Panc1 (cell line): Measurements from ENCODE around the gene RAB6B. TPM values are rescaled to one million over a fixed set of nuclear protein-coding genes. Genes with fewer than 3 reads are reported as not detected.

Experiments
- ATAC-seq: fragments of 200-7000 bp; cut with Tn5 transposase; 2 replicates; pipeline ENCODE4 v1.9.1; 2020; ENCODE audit warnings: mild to moderate bottlenecking, moderate library complexity
- BruUV-seq: library from RNA; stranded (reverse); fragments of 400-500 nt; replicated peaks from 2 replicates; lab custom pipeline; 2021; lab: Mats Ljungman, UMichigan
- CTCF ChIA-PET: fragments of 300-600 bp; sonication (Branson Sonifier 250); formaldehyde crosslinking; loops from one replicate; lab custom pipeline; 2022; ENCODE audit warnings: antibody characterized with exemption; lab: Charles Lee
- POLR2A ChIA-PET: fragments of 300-600 bp; sonication (Branson Sonifier 250); formaldehyde crosslinking; loops from one replicate; lab custom pipeline; 2022; ENCODE audit warnings: antibody characterized with exemption; lab: Charles Lee
- DNase-seq: peaks from one replicate; pipeline ENCODE4 v3.0.0-alpha.2; 2010; ENCODE audit warnings: low read depth, low spot score
- H3K27ac ChIP-seq: 2 replicates; pipeline ENCODE4 v1.5.1; 2011; ENCODE audit warnings: mild to moderate bottlenecking, low read length, inconsistent platforms
- H3K27me3 ChIP-seq: fragments of 200-500 bp; sonication (Bioruptor generic); 2 replicates; pipeline ENCODE4 v1.6.0; 2014; ENCODE audit warnings: low read length, inconsistent platforms; ENCODE audit not compliant: control insufficient read depth, insufficient read depth
- H3K36me3 ChIP-seq: fragments of 200-500 bp; sonication (Bioruptor generic); 2 replicates; pipeline ENCODE4 v1.5.1; 2014; ENCODE audit warnings: inconsistent platforms, mild to moderate bottlenecking, low read length, moderate library complexity; ENCODE audit not compliant: control insufficient read depth, insufficient read depth
- H3K4me1 ChIP-seq: 2 replicates; pipeline ENCODE4 v1.5.1; 2011; ENCODE audit warnings: inconsistent platforms, mild to moderate bottlenecking, low read length, moderate library complexity; ENCODE audit not compliant: control insufficient read depth, insufficient read depth
- H3K4me3 ChIP-seq, 2 experiments: 2 replicates each; pipeline ENCODE4 v1.5.1; 2011 to 2012; ENCODE audit warnings: low read depth in 2 of 2, low read length in 2 of 2, mild to moderate bottlenecking in 2 of 2, inconsistent platforms in 1 of 2, moderate library complexity in 1 of 2
- H3K9me3 ChIP-seq: fragments of 200-500 bp; sonication (Bioruptor generic); 2 replicates; pipeline ENCODE4 v1.5.1; 2014; ENCODE audit warnings: low read depth, mild to moderate bottlenecking, inconsistent platforms, low read length, moderate library complexity; ENCODE audit not compliant: control insufficient read depth, insufficient read depth
- POLR2AphosphoS5 ChIP-seq: IDR thresholded peaks from 2 replicates; pipeline ENCODE4 v1.6.1; 2012; ENCODE audit warnings: mild to moderate bottlenecking, low read depth, low read length, moderate library complexity
- SIN3A ChIP-seq: IDR thresholded peaks from 2 replicates; pipeline ENCODE4 v1.6.1; 2012; ENCODE audit warnings: low read depth, mild to moderate bottlenecking, low read length, moderate library complexity, borderline replicate concordance; ENCODE audit not compliant: insufficient read depth
- TCF7L2 ChIP-seq: IDR thresholded peaks from 2 replicates; pipeline ENCODE4 v1.6.1; 2011; ENCODE audit warnings: mild to moderate bottlenecking, low read depth, low read length, inconsistent platforms
- in situ Hi-C: cut with HindIII; loops from 2 replicates; pipeline ENCODE4 v1.10.0; 2016; ENCODE audit warnings: low sequenced_read_pairs, low pct_unique_long_range_greater_than_20kb
- intact Hi-C: fragments of 100-400 bp; cut with micrococcal nuclease; formaldehyde crosslinking; loops from one replicate; pipeline ENCODE4 v1.10.0; 2022; ENCODE audit not compliant: unreplicated experiment
- total RNA-seq: library from RNA; stranded (reverse); gene quantifications from one replicate; pipeline ENCODE4 v1.2.1, GENCODE V29; 2021; ENCODE audit not compliant: unreplicated experiment
- TF ChIP-seq, protein P1 (sequence below): fragments of 450-650 bp; IDR thresholded peaks from 2 replicates; pipeline ENCODE4 v1.5.1; 2017; ENCODE audit warnings: mild to moderate bottlenecking
- TF ChIP-seq, protein P2 (sequence below), 2 experiments: IDR thresholded peaks; 2 replicates each; pipeline ENCODE4 v1.6.1; 2011 to 2012; ENCODE audit warnings: low read depth in 2 of 2, control low read depth in 1 of 2, low read length in 1 of 2, mild to moderate bottlenecking in 1 of 2, moderate library complexity in 1 of 2; ENCODE audit not compliant: insufficient read depth in 1 of 2

Gene RAB6B
- total RNA-seq, 1 experiment from 2014 or later, result 49.2 TPM

DNA sequence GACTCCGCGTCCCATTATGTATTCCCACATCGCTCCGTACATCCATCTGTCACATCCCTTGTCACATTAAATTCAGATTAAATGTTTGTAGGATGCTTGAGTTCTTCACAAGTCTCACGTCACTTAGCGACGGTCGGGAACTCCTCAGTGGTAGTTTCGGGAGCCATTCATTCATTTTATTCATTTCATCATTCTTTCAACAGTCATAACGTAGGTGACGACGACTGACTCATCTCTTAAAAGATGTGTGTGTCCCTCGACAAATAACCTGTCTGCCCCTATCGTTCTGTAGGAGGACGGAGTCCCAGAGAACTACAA lies 90.3 kb downstream of the RAB6B start:
- no peak; the same call in 1 of the 2 replicates for ATAC-seq
- BruUV-seq, result no TSS peak
- Histone ChIP-seq H3K27me3 (no peaks in the 10 kb centered on the region; the same call in 1 of the 2 replicates), H3K27ac (0 out of 2 replicates have a peak overlapping the region, but pooled peaks have one; percentile 11), H3K9me3 (no peaks in the 10 kb centered on the region), H3K4me1 (peaks cover 16% of the 10 kb centered on the region; the same call in 1 of the 2 replicates), H3K36me3 (peaks cover 13% of the 10 kb centered on the region), H3K4me3 (peak overlapping the region; percentile 82 to 96)
- DNase-seq, result no peak
- in situ Hi-C loops (no loop called here), intact Hi-C loops (loop anchor here (5.0 kb wide), 1 partner anchor 143 kb away; the partner anchor contains the start of gene TOPBP1)
- TF ChIP-seq, protein P1, sequence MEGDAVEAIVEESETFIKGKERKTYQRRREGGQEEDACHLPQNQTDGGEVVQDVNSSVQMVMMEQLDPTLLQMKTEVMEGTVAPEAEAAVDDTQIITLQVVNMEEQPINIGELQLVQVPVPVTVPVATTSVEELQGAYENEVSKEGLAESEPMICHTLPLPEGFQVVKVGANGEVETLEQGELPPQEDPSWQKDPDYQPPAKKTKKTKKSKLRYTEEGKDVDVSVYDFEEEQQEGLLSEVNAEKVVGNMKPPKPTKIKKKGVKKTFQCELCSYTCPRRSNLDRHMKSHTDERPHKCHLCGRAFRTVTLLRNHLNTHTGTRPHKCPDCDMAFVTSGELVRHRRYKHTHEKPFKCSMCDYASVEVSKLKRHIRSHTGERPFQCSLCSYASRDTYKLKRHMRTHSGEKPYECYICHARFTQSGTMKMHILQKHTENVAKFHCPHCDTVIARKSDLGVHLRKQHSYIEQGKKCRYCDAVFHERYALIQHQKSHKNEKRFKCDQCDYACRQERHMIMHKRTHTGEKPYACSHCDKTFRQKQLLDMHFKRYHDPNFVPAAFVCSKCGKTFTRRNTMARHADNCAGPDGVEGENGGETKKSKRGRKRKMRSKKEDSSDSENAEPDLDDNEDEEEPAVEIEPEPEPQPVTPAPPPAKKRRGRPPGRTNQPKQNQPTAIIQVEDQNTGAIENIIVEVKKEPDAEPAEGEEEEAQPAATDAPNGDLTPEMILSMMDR, result no peak
- TF ChIP-seq POLR2AphosphoS5 (no peak), SIN3A (no peak), TCF7L2 (no peak)
- TF ChIP-seq, protein P2, sequence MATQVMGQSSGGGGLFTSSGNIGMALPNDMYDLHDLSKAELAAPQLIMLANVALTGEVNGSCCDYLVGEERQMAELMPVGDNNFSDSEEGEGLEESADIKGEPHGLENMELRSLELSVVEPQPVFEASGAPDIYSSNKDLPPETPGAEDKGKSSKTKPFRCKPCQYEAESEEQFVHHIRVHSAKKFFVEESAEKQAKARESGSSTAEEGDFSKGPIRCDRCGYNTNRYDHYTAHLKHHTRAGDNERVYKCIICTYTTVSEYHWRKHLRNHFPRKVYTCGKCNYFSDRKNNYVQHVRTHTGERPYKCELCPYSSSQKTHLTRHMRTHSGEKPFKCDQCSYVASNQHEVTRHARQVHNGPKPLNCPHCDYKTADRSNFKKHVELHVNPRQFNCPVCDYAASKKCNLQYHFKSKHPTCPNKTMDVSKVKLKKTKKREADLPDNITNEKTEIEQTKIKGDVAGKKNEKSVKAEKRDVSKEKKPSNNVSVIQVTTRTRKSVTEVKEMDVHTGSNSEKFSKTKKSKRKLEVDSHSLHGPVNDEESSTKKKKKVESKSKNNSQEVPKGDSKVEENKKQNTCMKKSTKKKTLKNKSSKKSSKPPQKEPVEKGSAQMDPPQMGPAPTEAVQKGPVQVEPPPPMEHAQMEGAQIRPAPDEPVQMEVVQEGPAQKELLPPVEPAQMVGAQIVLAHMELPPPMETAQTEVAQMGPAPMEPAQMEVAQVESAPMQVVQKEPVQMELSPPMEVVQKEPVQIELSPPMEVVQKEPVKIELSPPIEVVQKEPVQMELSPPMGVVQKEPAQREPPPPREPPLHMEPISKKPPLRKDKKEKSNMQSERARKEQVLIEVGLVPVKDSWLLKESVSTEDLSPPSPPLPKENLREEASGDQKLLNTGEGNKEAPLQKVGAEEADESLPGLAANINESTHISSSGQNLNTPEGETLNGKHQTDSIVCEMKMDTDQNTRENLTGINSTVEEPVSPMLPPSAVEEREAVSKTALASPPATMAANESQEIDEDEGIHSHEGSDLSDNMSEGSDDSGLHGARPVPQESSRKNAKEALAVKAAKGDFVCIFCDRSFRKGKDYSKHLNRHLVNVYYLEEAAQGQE (IDR thresholded peaks at IDR 0.05; ENCODE audit: insufficient read depth in 1 of 2, low read depth in 2 of 2, low read length in 1 of 2), result no peak
- POLR2A ChIA-PET, result no interaction called here
- CTCF ChIA-PET, result no interaction called here

GRCh38 chr3:133804896-133805295 lies 90.8 kb downstream of the RAB6B start:
- ATAC-seq, result no peak
- Histone ChIP-seq H3K4me3 (peak overlapping the region; percentile 82 to 96; a peak in 3 of 4 replicates), H3K9me3 (no peaks in the 10 kb centered on the region), H3K36me3 (peaks cover 10% of the 10 kb centered on the region), H3K27ac (no peak overlapping the region), H3K4me1 (peaks cover 16% of the 10 kb centered on the region; the same call in 1 of the 2 replicates), H3K27me3 (no peaks in the 10 kb centered on the region; the same call in 1 of the 2 replicates)
- intact Hi-C loops (loop anchor here (5.0 kb wide), 1 partner anchor 143 kb away; the partner anchor contains the start of gene TOPBP1), in situ Hi-C loops (no loop called here)
- CTCF ChIA-PET, result no interaction called here
- POLR2A ChIA-PET, result no interaction called here
- no TSS peak for BruUV-seq
- TF ChIP-seq POLR2AphosphoS5 (no peak), TCF7L2 (no peak), SIN3A (no peak)
- TF ChIP-seq, protein P1, result no peak
- TF ChIP-seq, protein P2 (IDR thresholded peaks at IDR 0.05; ENCODE audit: insufficient read depth in 1 of 2, low read depth in 2 of 2, low read length in 1 of 2), result no peak
- DNase-seq, result no peak
